GM23338 (cell line): ENCODE data around the gene GFPT2.

Experiments used
- EZH2 ChIP-seq: fragments of 200-600 bp; sonication (generic); IDR thresholded peaks from one replicate; pipeline ENCODE4 v1.8.0; 2017; ENCODE audit warnings: antibody characterized with exemption, mild to moderate bottlenecking, low read depth; ENCODE audit not compliant: unreplicated experiment
- POLR2AphosphoS5 ChIP-seq: IDR thresholded peaks from 2 replicates; pipeline ENCODE4 v1.6.1; 2016; ENCODE audit warnings: antibody characterized with exemption, low read depth
- TF ChIP-seq, protein P1 (sequence below), 2 experiments: fragments of 200-600 bp in 1 of 2; sonication (generic) in 1 of 2; conservative IDR thresholded peaks; 2 replicates each; pipeline versions ENCODE4 v1.5.1 to v1.6.1; 2016 to 2017; ENCODE audit warnings: antibody characterized with exemption in 2 of 2, low read depth in 2 of 2, mild to moderate bottlenecking in 2 of 2, moderate library complexity in 1 of 2

DNA sequence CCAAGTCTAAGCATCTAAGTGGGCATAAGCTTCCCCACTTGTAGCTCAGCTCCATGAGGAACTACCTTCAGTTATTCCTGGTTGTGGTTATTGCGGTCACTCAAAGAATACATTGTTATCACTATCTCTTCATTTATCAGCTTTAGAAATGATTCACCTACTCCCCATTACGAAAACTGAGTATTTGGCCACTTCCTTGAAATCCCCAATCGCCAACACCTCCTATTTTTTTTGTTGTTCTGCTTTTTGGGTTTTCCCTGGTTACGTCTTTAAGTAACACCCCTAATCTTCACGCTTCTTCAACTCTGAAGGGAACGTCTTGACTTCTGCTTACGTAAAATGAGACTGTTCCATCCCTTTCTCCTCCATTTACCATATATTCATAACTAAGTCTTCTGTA, 81.9 kb downstream of the GFPT2 start:
- TF ChIP-seq, protein P1, sequence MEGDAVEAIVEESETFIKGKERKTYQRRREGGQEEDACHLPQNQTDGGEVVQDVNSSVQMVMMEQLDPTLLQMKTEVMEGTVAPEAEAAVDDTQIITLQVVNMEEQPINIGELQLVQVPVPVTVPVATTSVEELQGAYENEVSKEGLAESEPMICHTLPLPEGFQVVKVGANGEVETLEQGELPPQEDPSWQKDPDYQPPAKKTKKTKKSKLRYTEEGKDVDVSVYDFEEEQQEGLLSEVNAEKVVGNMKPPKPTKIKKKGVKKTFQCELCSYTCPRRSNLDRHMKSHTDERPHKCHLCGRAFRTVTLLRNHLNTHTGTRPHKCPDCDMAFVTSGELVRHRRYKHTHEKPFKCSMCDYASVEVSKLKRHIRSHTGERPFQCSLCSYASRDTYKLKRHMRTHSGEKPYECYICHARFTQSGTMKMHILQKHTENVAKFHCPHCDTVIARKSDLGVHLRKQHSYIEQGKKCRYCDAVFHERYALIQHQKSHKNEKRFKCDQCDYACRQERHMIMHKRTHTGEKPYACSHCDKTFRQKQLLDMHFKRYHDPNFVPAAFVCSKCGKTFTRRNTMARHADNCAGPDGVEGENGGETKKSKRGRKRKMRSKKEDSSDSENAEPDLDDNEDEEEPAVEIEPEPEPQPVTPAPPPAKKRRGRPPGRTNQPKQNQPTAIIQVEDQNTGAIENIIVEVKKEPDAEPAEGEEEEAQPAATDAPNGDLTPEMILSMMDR (conservative IDR thresholded peaks at IDR 0.05; ENCODE audit: low read depth in 2 of 2): no peak
- no peak for TF ChIP-seq EZH2
- no peak for TF ChIP-seq POLR2AphosphoS5
